Right cardiac atrium (tissue), 5 donors: ENCODE measurements around the gene STAG1. TPM values are rescaled to one million over a fixed set of nuclear protein-coding genes. Genes with fewer than 3 reads are reported as not detected.
"Not testable (repeated sequence)": the region's sequence is repeated elsewhere in the genome, so short reads cannot be mapped to it uniquely, and the experiment has no call there.

Experiments used
- ATAC-seq, 2 donors: fragments of 200-7000 bp; cut with Tn5 transposase; one replicate each; pipeline versions ENCODE4 v1.8.0 to v1.9.1; 2020; ENCODE audit warnings: moderate library complexity in 2 of 2, mild to moderate bottlenecking in 1 of 2
- DNase-seq, 3 donors: peaks; one replicate each; pipeline ENCODE4 v3.0.0-alpha.2; 2020
- H3K27ac ChIP-seq: one replicate; pipeline ENCODE4 v1.5.1; 2013; ENCODE audit warnings: mild to moderate bottlenecking, low read length, control low read depth, moderate library complexity
- H3K27me3 ChIP-seq: one replicate; pipeline ENCODE4 v1.6.1; 2013; ENCODE audit not compliant: control insufficient read depth, insufficient read depth
- H3K4me1 ChIP-seq: one replicate; pipeline ENCODE4 v1.6.1; 2013; ENCODE audit warnings: low read length; ENCODE audit not compliant: control insufficient read depth, insufficient read depth
- H3K4me3 ChIP-seq: one replicate; pipeline ENCODE4 v1.5.1; 2013; ENCODE audit warnings: low read length, control low read depth
- H3K9me3 ChIP-seq: one replicate; pipeline ENCODE4 v1.6.1; 2013; ENCODE audit warnings: low read length; ENCODE audit not compliant: control insufficient read depth
- WGBS: extraction: QIAGEN DNeasy Blood & Tissue Kit; methylation state at CpG from one replicate; pipeline ENCODE4 v1.1.7; 2013; 5-methylcytosine and 5-hydroxymethylcytosine counted together
- intact Hi-C, 4 donors: fragments of 100-400 bp; cut with DNase I; formaldehyde crosslinking; loops; one replicate each; pipeline versions ENCODE4 v1.11.0 to v1.14.0; 2022 to 2023
- polyA plus RNA-seq: library from polyadenylated mRNA; stranded (reverse); fragments of 200-250 nt; gene quantifications from one replicate; pipeline ENCODE4 v1.2.3, GENCODE V29; 2013
- total RNA-seq, 4 donors: library from RNA; stranded (reverse); fragmentation: NEBNext Ultra II Directional; extraction: Animal tissue kit (Norgen Biotek cat#: 25700); gene quantifications; one replicate each; pipeline ENCODE4 v1.2.1, GENCODE V29; 2021
- donor health status: healthy with polysubstance abuse.
- donor health status: DM: no; HTN: yes; CAD: no.
- donor health status: DM: no; HTN: no; CAD: no.
- donor health status: DM: no; HTN: yes; CAD: no; lungs with severe emphysema.
- donor health status: DM: yes; HTN: yes; CAD: no.

The STAG1 gene
- total and polyA plus RNA-seq, 5 donors, result 8.1 to 30.9 (median 27.2) TPM

DNA sequence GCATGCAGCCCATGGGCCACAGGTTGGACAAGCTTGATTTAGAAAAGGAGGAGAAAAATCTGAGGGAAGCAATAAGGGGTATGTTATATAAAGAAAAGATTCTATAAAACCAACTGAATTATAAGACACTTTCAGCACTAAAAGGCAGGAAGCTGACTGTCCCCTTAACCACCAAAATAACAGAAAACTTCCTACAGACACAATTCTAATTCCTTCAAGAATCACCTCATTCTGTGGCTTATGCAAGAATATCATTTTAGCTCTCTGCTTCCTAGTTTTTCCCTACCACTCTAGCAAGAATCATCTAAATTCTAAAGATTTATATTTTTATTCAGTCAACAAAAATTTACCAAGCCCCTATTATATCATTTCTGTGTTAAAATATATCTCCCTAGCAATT is 6.3 kb downstream of the STAG1 start:
- intact Hi-C loops, result no loop called here
- H3K27me3 ChIP-seq, result no peaks in the 10 kb centered on the region
- H3K4me3 ChIP-seq, result no peak overlapping the region
- H3K4me1 ChIP-seq, result peaks cover 9% of the 10 kb centered on the region
- no peaks in the 10 kb centered on the region for H3K9me3 ChIP-seq
- no peak for DNase-seq
- H3K27ac ChIP-seq, result no peak overlapping the region
- ATAC-seq, result no peak

DNA sequence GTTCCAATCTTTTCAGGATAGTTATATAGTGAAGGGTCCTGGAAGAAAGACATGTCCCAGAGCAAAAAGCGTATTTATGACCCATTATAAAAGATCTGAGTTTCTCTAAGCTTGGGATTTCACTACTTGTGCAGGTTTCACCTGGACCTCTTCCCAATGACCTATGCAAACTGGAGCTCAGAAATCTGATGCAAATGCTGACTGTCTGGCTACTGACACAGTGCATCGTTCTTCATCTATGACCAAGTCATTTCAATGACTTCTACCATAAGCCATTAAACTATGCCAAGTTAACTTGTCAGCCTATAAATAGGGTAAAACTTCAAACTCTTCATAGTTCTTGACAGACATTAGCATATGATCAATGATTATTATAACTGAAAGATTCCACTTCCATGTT is 11.1 kb downstream of the STAG1 start:
- DNase-seq, result no peak
- Histone ChIP-seq H3K4me3 (no peak overlapping the region), H3K9me3 (no peaks in the 10 kb centered on the region), H3K4me1 (peaks cover 7% of the 10 kb centered on the region), H3K27me3 (no peaks in the 10 kb centered on the region), H3K27ac (no peak overlapping the region)
- no peak for ATAC-seq
- intact Hi-C loops, result no loop called here
- WGBS, result 88% methylated on average over 2 of the region's 2 CpGs

DNA sequence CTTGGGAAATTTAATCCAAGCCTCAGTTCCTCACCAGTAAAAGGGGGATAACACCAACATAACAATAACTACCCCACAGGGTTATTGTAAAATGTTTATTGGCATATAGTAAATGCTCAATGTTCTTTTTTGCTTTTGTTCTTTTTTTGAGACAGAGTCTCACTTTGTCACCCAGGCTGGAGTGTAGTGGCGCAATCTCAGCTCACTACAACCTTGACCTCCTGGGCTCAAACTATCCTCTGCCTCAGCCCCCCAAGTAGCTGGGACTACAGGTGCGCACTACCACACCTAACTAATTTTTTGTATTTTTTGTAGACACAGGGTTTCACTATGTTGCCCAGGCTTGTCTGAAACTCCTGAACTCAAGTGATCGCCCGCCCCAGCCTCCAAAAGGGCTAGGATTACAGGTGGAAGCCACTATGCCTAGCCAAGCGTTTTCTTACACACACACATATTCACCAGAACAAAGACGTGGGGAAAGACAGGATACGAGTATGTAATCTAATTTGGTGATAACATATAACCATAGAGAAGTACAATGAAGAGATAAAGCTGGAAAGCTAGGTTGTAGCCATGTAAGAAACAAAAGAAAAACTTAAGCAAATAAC is 11.7 kb downstream of the STAG1 start:
- no peaks in the 10 kb centered on the region for H3K9me3 ChIP-seq
- intact Hi-C loops, result no loop called here
- ATAC-seq (no peak), DNase-seq (no peak)
- WGBS, result 79% methylated on average over 7 of the region's 7 CpGs
- no peak overlapping the region for H3K4me3 ChIP-seq
- no peak overlapping the region for H3K27ac ChIP-seq
- no peaks in the 10 kb centered on the region for H3K27me3 ChIP-seq
- H3K4me1 ChIP-seq, result peaks cover 6% of the 10 kb centered on the region

DNA sequence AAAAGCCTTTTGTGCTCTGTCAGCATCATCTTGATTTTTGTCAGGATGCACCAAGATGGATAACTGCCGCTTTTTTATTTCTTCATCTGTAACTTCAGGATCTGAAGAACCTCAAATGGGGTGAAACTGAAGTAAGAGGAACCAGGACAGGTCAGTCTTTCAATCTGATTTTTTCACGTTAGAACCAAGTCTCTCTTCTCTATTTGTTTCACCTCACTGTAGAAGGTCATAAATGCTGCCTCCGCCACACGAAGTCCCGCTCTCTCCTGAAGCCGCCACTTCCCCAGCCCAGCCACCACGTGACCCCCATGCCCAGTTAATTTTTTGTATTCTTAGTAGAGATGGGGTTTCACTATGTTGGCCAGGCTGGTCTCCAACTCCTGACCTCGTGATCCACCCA is 15.2 kb downstream of the STAG1 start:
- DNase-seq, ATAC-seq, H3K4me3 ChIP-seq, H3K9me3 ChIP-seq, H3K27me3 ChIP-seq, intact Hi-C loops, H3K4me1 ChIP-seq, H3K27ac ChIP-seq: not testable (repeated sequence)
- WGBS, result 90% methylated on average over 8 of the region's 8 CpGs

DNA sequence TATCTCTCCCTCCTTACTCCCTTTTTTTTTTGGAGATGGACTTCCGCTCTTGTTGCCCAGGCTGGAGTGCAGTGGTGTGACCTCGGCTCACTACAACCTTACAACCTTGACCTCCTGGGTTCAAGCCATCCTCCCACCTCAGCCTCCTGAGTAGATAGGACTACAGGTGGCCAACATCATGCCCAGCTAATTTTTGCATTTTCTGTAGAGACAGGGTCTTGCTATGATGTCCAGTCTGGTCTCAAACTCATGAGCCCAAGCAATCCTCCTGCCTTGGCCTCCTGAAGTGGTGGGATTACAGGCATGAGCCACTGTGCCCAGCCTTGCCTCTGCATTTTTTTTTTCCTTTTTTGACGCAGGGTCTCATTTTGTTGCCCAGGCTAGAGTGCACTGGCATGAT is 17.1 kb downstream of the STAG1 start:
- no peak overlapping the region for H3K27ac ChIP-seq
- intact Hi-C loops, result no loop called here
- 94% methylated on average over 3 of the region's 3 CpGs for WGBS
- H3K9me3 ChIP-seq, result no peaks in the 10 kb centered on the region
- DNase-seq, result no peak
- H3K4me3 ChIP-seq, result no peak overlapping the region
- H3K27me3 ChIP-seq, result no peaks in the 10 kb centered on the region
- ATAC-seq, result no peak
- peaks cover 2% of the 10 kb centered on the region for H3K4me1 ChIP-seq

DNA sequence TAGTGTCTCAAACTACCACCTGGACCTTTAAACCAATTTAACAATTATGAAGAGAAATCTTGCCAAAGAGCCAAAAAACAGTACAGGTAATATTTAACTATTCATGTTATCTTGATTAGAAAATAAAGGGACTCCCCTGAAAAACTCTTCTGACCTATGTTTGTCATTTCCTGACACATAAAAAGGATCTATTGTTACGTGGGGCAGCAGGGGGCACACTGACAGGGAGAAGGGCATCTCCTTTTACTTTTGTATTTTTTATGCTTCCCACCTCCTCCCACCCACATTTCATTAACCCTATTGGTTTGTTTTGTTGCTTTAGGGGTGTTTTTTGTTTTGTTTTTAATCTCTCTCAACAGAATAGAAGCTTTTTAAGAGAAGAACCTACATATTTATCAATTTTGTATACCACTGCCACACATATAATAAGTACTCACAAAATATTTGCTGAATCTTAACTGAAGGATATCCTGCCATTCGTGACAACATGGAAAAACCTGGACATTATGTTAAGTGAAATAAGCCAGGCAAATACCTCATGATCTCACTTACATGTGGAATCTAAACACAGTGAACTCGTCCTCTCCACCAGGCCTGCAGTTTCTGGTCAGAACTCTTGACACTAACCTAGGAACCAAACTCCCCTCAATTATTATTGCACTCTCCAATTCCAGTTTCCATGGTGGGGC is 17.7 kb downstream of the STAG1 start:
- Histone ChIP-seq H3K4me3 (no peak overlapping the region), H3K27me3 (no peaks in the 10 kb centered on the region), H3K4me1 (peaks cover 4% of the 10 kb centered on the region), H3K27ac (no peak overlapping the region), H3K9me3 (no peaks in the 10 kb centered on the region)
- 55% methylated on average over 3 of the region's 3 CpGs for WGBS
- DNase-seq (no peak), ATAC-seq (no peak)
- intact Hi-C loops, result no loop called here

DNA sequence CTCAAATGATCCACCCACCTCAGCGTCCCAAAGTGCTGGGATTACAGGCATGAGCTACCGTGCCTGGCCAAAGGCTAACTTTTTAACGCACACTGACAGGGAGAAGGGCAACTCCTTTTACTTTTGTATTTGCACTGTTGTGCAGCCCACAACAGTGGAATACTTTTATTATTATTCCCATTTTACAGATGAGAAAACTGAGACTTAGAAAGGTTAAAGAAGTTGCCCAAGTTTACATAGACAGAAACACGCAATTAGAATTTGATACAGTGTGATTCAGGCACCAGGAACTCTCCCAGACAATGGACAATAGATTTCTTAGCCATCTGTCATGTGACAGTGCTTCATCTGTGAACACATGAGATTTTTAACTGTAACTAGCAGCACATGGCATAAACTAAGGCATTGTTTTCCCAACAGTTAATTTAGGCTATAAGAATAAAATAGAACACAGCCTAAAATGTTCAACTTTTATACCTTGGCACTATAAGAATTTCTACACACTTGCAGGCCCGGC is 18.8 kb downstream of the STAG1 start:
- peaks cover 5% of the 10 kb centered on the region for H3K4me1 ChIP-seq
- no peak overlapping the region for H3K4me3 ChIP-seq
- H3K27me3 ChIP-seq, result no peaks in the 10 kb centered on the region
- ATAC-seq (no peak), DNase-seq (no peak)
- no peaks in the 10 kb centered on the region for H3K9me3 ChIP-seq
- WGBS, result 93% methylated on average over 5 of the region's 5 CpGs
- intact Hi-C loops, result no loop called here
- no peak overlapping the region for H3K27ac ChIP-seq

DNA sequence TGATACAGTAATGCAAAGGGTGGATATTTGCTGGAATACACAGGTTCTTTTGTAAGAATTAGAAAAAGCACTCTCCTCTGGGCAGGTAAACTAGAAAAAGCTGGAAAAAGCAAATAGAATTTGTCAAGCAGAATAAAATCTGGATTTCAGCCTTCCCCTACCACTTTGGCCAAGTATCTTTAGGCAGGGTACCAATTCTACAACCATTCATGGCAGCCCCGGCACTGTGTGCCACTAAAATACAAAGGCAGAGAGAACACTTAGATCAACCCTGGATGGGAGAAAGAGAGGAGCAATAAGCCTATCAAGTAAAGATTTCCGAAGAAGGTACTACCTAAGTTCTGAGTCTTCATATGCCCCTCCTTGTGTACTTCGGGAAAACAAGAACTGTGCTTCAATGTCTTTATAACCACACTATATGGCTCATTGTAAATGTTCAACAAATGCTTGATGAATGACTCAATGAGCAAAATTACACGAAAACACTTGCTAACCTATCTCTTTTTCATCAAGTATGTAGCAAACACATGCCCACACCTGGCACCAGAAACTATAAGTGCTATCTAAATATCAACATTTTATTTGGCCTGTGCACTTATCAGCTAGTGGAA is 20.8 kb downstream of the STAG1 start:
- DNase-seq, result no peak

DNA sequence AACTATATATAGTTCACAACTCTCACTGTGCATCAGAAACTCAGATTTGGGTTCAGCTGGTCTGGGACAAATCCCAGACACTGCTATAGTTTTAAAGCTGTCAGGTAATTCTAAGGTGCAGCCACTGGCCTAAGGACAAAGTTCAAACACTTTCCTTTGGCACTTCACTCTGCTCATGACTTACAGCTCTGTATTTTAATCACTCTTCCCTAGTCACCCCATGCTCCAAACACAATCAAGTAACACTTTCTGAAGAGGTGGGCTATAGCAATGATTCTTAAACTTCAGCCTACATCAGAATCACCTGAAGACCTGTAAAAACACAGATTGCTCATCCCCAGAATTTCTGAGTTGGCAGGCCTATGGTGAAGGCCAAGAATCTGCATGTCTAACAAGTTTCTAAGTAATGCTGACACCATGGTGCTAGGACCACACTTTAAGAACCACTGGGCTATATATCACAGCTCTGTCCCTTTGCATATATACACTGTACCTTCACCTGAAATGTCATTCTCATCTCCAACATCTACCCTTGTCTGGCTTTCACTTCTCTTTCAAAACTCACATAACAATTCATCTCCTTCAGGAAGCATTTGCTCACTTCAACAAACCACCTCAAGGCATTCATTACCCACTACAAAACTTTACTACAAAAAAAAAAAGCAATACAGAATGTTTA is 21.4 kb downstream of the STAG1 start:
- intact Hi-C loops, result no loop called here
- H3K4me3 ChIP-seq, result no peak overlapping the region
- H3K27ac ChIP-seq, result no peak overlapping the region
- H3K4me1 ChIP-seq, result peaks cover 11% of the 10 kb centered on the region
- H3K27me3 ChIP-seq, result no peaks in the 10 kb centered on the region
- ATAC-seq (no peak), DNase-seq (no peak)
- no peaks in the 10 kb centered on the region for H3K9me3 ChIP-seq

More for the DNA sequence above, 20.8 kb downstream of the STAG1 start:
- Histone ChIP-seq H3K27ac (no peak overlapping the region), H3K4me3 (no peak overlapping the region), H3K27me3 (no peaks in the 10 kb centered on the region), H3K4me1 (peaks cover 5% of the 10 kb centered on the region), H3K9me3 (no peaks in the 10 kb centered on the region)
- WGBS, result 73% methylated on average over 4 of the region's 4 CpGs
- no peak for ATAC-seq
- intact Hi-C loops, result no loop called here

DNA sequence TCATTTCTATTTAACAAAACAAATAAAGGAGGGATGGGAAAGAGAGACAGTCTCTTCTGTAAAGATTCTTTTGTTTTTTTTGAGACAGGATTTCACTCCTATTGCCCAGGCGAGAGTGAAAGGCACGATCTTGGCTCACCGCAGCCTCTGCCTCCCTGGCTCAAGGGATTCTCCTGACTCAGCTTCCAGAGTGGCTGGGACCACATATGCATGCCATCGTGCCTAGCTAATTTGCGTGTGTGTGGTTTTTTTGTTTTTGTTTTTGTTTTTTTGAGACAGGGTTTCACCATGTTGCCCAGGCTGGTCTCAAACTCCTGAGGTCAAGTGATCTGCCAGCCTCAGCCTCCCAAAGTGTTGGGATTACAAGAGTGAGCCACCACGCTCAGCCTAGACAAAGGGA is 23.3 kb downstream of the STAG1 start:
- H3K27ac ChIP-seq, result no peak overlapping the region
- ATAC-seq (peak; percentile 47 to 57), DNase-seq (no peak)
- H3K9me3 ChIP-seq, result no peaks in the 10 kb centered on the region
- H3K4me1 ChIP-seq, result peaks cover 11% of the 10 kb centered on the region
- intact Hi-C loops, result no loop called here
- WGBS, result 39% methylated on average over 6 of the region's 6 CpGs
- H3K27me3 ChIP-seq, result no peaks in the 10 kb centered on the region
- no peak overlapping the region for H3K4me3 ChIP-seq

DNA sequence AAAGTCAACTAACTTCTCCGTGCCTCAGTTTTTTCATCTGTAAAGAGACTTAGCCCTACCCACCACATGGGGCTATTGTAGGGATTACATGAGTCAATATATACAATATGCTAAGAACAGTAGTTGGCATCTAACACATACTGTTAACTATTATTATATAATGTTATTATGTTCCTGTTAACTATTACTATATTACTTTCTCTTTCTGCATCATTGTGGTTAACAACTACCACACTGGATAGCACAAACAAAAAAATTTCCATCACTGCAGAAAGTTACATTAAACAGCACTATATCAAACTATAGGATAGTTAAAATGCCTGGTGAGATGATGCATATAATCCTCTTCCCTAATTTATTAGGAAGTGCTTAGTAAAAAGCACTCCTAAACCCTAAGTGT is 23.7 kb downstream of the STAG1 start:
- DNase-seq (no peak), ATAC-seq (no peak)
- no peak overlapping the region for H3K4me3 ChIP-seq
- peaks cover 11% of the 10 kb centered on the region for H3K4me1 ChIP-seq
- intact Hi-C loops, result no loop called here
- H3K9me3 ChIP-seq, result no peaks in the 10 kb centered on the region
- H3K27me3 ChIP-seq, result no peaks in the 10 kb centered on the region
- no peak overlapping the region for H3K27ac ChIP-seq
- WGBS, result 88% methylated on average over 1 of the region's 1 CpG
